ES-I3 (cell line): ENCODE results near the gene TMEM229B.
A peak's percentile ranks its signal among the peaks of the same experiment; 100 is the strongest.

Experiments used
- H3K36me3 ChIP-seq: 2 replicates; pipeline ENCODE4 v1.6.1; 2013; ENCODE audit warnings: mild to moderate bottlenecking, low read length, control low read depth, moderate library complexity; ENCODE audit not compliant: insufficient read depth
- H3K4me1 ChIP-seq: 2 replicates; pipeline ENCODE4 v1.6.1; 2013; ENCODE audit warnings: mild to moderate bottlenecking, control low read depth, low read length; ENCODE audit not compliant: insufficient read depth
- H3K9ac ChIP-seq: 2 replicates; pipeline ENCODE4 v1.6.1; 2013; ENCODE audit warnings: low read depth, mild to moderate bottlenecking, low read length, moderate library complexity
- H3K9me3 ChIP-seq: 2 replicates; pipeline ENCODE4 v1.6.1; 2013; ENCODE audit warnings: mild to moderate bottlenecking, low read length, moderate library complexity; ENCODE audit not compliant: control insufficient read depth, insufficient read depth

The TMEM229B gene

GRCh38 chr14:67487937-67488893 lies at the start of gene TMEM229B:
TMEM229B (minus strand) TSS chr14:67488721; CDS start chr14:67473923, 14,798 bp downstream.
- no peaks in the 10 kb centered on the region for H3K36me3 ChIP-seq
- H3K9ac ChIP-seq = no peak within 1 kb of the TSS
- peaks cover 8% of the 10 kb centered on the region for H3K9me3 ChIP-seq
- peaks cover 14% of the 10 kb centered on the region for H3K4me1 ChIP-seq

GRCh38 chr14:67537736-67538135 lies 49.2 kb upstream of the TMEM229B start:
- no peak overlapping the region for H3K9ac ChIP-seq
- H3K36me3 ChIP-seq = no peaks in the 10 kb centered on the region
- peaks cover 30% of the 10 kb centered on the region for H3K4me1 ChIP-seq
- H3K9me3 ChIP-seq = no peaks in the 10 kb centered on the region

GRCh38 chr14:67536087-67536486 lies 47.6 kb upstream of the TMEM229B start:
- H3K9me3 ChIP-seq = no peaks in the 10 kb centered on the region
- H3K4me1 ChIP-seq = peaks cover 27% of the 10 kb centered on the region
- H3K36me3 ChIP-seq = no peaks in the 10 kb centered on the region
- no peak overlapping the region for H3K9ac ChIP-seq

GRCh38 chr14:67533754-67534085 lies 45.2 kb upstream of the TMEM229B start:
- Histone ChIP-seq H3K9ac (peak overlapping the region; percentile 89), H3K9me3 (no peaks in the 10 kb centered on the region), H3K4me1 (peaks cover 10% of the 10 kb centered on the region), H3K36me3 (no peaks in the 10 kb centered on the region)

- no peaks in the 10 kb centered on the region for H3K9me3 ChIP-seq
- H3K4me1 ChIP-seq = peaks cover 8% of the 10 kb centered on the region; the same call in 1 of the 2 replicates
- H3K36me3 ChIP-seq = no peaks in the 10 kb centered on the region
- peak within 1 kb of the TSS; percentile 89 for H3K9ac ChIP-seq
These were observed 44.7 kb upstream of the TMEM229B start, which contains the start of gene PLEKHH1 for GRCh38 chr14:67532998-67533753. PLEKHH1 (plus strand) TSS chr14:67533290; CDS start chr14:67541868, 8,578 bp downstream.

GRCh38 chr14:67532606-67532997 lies 44.1 kb upstream of the TMEM229B start:
- H3K4me1 ChIP-seq = peaks cover 8% of the 10 kb centered on the region; the same call in 1 of the 2 replicates
- no peaks in the 10 kb centered on the region for H3K9me3 ChIP-seq
- H3K36me3 ChIP-seq = no peaks in the 10 kb centered on the region
- H3K9ac ChIP-seq = peak overlapping the region; percentile 89

GRCh38 chr14:67529947-67530935 lies 41.7 kb upstream of the TMEM229B start:
- Histone ChIP-seq H3K9ac (no peak overlapping the region), H3K36me3 (no peaks in the 10 kb centered on the region), H3K9me3 (no peaks in the 10 kb centered on the region), H3K4me1 (peaks cover 8% of the 10 kb centered on the region; the same call in 1 of the 2 replicates)

- Histone ChIP-seq H3K36me3 (no peaks in the 10 kb centered on the region), H3K9me3 (no peaks in the 10 kb centered on the region), H3K4me1 (peaks cover 8% of the 10 kb centered on the region; the same call in 1 of the 2 replicates), H3K9ac (no peak overlapping the region)
These were observed 39.8 kb upstream of the TMEM229B start for GRCh38 chr14:67528276-67528675.

GRCh38 chr14:67527756-67528155 lies 39.2 kb upstream of the TMEM229B start:
- H3K9me3 ChIP-seq = no peaks in the 10 kb centered on the region
- H3K36me3 ChIP-seq = no peaks in the 10 kb centered on the region
- peaks cover 8% of the 10 kb centered on the region; the same call in 1 of the 2 replicates for H3K4me1 ChIP-seq
- no peak overlapping the region for H3K9ac ChIP-seq

- Histone ChIP-seq H3K9ac (no peak overlapping the region), H3K9me3 (no peaks in the 10 kb centered on the region), H3K4me1 (0 out of 2 replicates have a peak, but pooled peaks cover under 1% of the 10 kb centered on the region), H3K36me3 (no peaks in the 10 kb centered on the region)
These were observed 38.3 kb upstream of the TMEM229B start for GRCh38 chr14:67526676-67527459.

GRCh38 chr14:67526181-67526580 lies 37.7 kb upstream of the TMEM229B start:
- Histone ChIP-seq H3K4me1 (no peaks in the 10 kb centered on the region), H3K9me3 (no peaks in the 10 kb centered on the region), H3K36me3 (no peaks in the 10 kb centered on the region), H3K9ac (no peak overlapping the region)

- H3K9me3 ChIP-seq = no peaks in the 10 kb centered on the region
- H3K4me1 ChIP-seq = no peaks in the 10 kb centered on the region
- no peaks in the 10 kb centered on the region for H3K36me3 ChIP-seq
- H3K9ac ChIP-seq = no peak overlapping the region
These were observed 36.9 kb upstream of the TMEM229B start for GRCh38 chr14:67525389-67525788.

GRCh38 chr14:67524634-67524963 lies 36.1 kb upstream of the TMEM229B start:
- H3K4me1 ChIP-seq = no peaks in the 10 kb centered on the region
- H3K9ac ChIP-seq = no peak overlapping the region
- H3K9me3 ChIP-seq = no peaks in the 10 kb centered on the region
- no peaks in the 10 kb centered on the region for H3K36me3 ChIP-seq
